Gastroesophageal sphincter (tissue), 4 donors: ENCODE data around the gene HIVEP3. TPM values are rescaled to one million over a fixed set of nuclear protein-coding genes. Genes with fewer than 3 reads are reported as not detected.

Experiments
- ATAC-seq: fragments of 150-250 bp; one replicate; pipeline ENCODE4 v1.9.1; 2016; ENCODE audit warnings: mild to moderate bottlenecking, moderate library complexity
- H3K27ac ChIP-seq, 4 donors: fragments of 200-600 bp; sonication (generic) in 3 of 4; 1 replicate in 3 of 4; 2 replicates in 1 of 4; pipeline ENCODE4 v1.5.1; 2016 to 2019
- H3K27me3 ChIP-seq: fragments of 200-600 bp; sonication (generic); one replicate; pipeline ENCODE4 v1.5.1; 2019
- H3K36me3 ChIP-seq, 2 donors: fragments of 200-600 bp; sonication (generic); one replicate each; pipeline ENCODE4 v1.5.1; 2019; ENCODE audit warnings: control low read depth in 1 of 2
- H3K4me1 ChIP-seq, 3 donors: fragments of 200-600 bp; sonication (generic); 1 replicate in 2 of 3; 2 replicates in 1 of 3; pipeline ENCODE4 v1.5.1; 2016 to 2019; ENCODE audit warnings: control low read depth in 2 of 3
- H3K4me3 ChIP-seq, 2 donors: fragments of 200-600 bp; sonication (generic); one replicate each; pipeline ENCODE4 v1.5.1; 2019; ENCODE audit warnings: mild to moderate bottlenecking in 1 of 2, moderate library complexity in 1 of 2
- H3K9me3 ChIP-seq, 3 donors: fragments of 200-600 bp; sonication (generic); one replicate each; pipeline ENCODE4 v1.5.1; 2017 to 2019; ENCODE audit warnings: control low read depth in 2 of 3
- CTCF ChIP-seq, 4 experiments: fragments of 200-600 bp in 2 of 4; fragments of 450-650 bp in 2 of 4; sonication (generic) in 1 of 4; IDR thresholded peaks; one replicate each; pipeline ENCODE4 v1.5.1; 2017 to 2019; ENCODE audit warnings: antibody characterized with exemption in 4 of 4, mild to moderate bottlenecking in 2 of 4, moderate library complexity in 2 of 4
- EP300 ChIP-seq: sonication (generic); formaldehyde crosslinking; IDR thresholded peaks from one replicate; pipeline ENCODE4 v1.6.1; 2017; ENCODE audit warnings: antibody characterized with exemption, mild to moderate bottlenecking
- POLR2A ChIP-seq, 2 donors: fragments of 450-650 bp; IDR thresholded peaks; one replicate each; pipeline ENCODE4 v1.6.1; 2017; ENCODE audit warnings: antibody characterized with exemption in 2 of 2, mild to moderate bottlenecking in 2 of 2, moderate library complexity in 1 of 2
- POLR2AphosphoS5 ChIP-seq: sonication (generic); formaldehyde crosslinking; IDR thresholded peaks from one replicate; pipeline ENCODE4 v1.6.1; 2017; ENCODE audit warnings: antibody characterized with exemption
- WGBS, 2 donors: methylation state at CpG; one replicate each; pipeline ENCODE4 v1.1.5; 2018; ENCODE audit warnings: low coverage in 1 of 2; 5-methylcytosine and 5-hydroxymethylcytosine counted together
- total RNA-seq, 4 donors: library from RNA; depleted of rRNA; stranded (reverse); fragments of >200 nt; gene quantifications; one replicate each; pipeline ENCODE4 v1.1.0, GENCODE V29; 2016

HIVEP3 gene
- total RNA-seq, 4 donors from 2014 or later, result 1.9 to 3.8 (median 2.8) TPM

GRCh38 chr1:41689558-41689981 is 229.2 kb downstream of the HIVEP3 start:
- Histone ChIP-seq H3K4me3 (no peak overlapping the region), H3K27me3 (no peaks in the 10 kb centered on the region), H3K27ac (no peak overlapping the region), H3K36me3 (no peaks in the 10 kb centered on the region), H3K9me3 (no peaks in the 10 kb centered on the region), H3K4me1 (no peaks in the 10 kb centered on the region)
- no peak for ATAC-seq
- TF ChIP-seq CTCF (IDR thresholded peaks at IDR 0.05) (no peak), POLR2A (IDR thresholded peaks at IDR 0.05) (no peak), EP300 (no peak), POLR2AphosphoS5 (no peak)
- WGBS, 2 donors, result 52 to 84% methylated on average over 4 to 7 of the region's 7 CpGs

- ATAC-seq, result no peak
- Histone ChIP-seq H3K27me3 (no peaks in the 10 kb centered on the region), H3K36me3 (no peaks in the 10 kb centered on the region), H3K4me3 (no peak overlapping the region), H3K9me3 (no peaks in the 10 kb centered on the region), H3K27ac (no peak overlapping the region), H3K4me1 (peaks cover 0 to 1% (median 0%) of the 10 kb centered on the region in 3 donors)
- 82 to 100% methylated on average over 2 to 3 of the region's 10 CpGs for WGBS, 2 donors
- TF ChIP-seq POLR2A (IDR thresholded peaks at IDR 0.05), result no peak
- TF ChIP-seq POLR2AphosphoS5, result no peak
- no peak for TF ChIP-seq CTCF (IDR thresholded peaks at IDR 0.05)
- no peak for TF ChIP-seq EP300
Observed at GRCh38 chr1:41689139-41689538, 229.6 kb downstream of the HIVEP3 start.

DNA sequence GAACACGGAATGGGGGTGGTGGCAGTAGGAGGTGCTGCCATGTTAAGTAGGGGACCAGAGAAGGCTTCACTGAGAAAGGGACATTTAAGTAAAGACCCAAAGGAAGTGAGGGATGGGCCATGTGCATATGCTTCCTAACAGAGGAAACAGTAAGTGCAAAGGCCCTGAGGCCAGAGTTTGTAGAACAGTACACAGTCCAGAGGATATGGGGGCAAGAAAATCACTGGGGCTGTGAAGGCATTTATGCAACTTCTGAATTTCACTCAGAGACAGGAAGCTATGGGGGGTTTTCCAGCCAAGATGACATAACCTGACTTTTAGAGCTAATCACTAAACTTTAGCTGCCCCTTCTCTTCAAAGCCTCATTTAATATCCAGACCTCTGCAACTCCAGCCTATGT is 231.7 kb downstream of the HIVEP3 start:
- no peaks in the 10 kb centered on the region for H3K27me3 ChIP-seq
- WGBS, 2 donors, result 100% methylated on average over 1 of the region's 1 CpG
- no peak overlapping the region for H3K4me3 ChIP-seq
- H3K4me1 ChIP-seq, result peaks cover 0 to 9% (median 0%) of the 10 kb centered on the region in 3 donors
- H3K36me3 ChIP-seq, result no peaks in the 10 kb centered on the region
- no peak for ATAC-seq
- H3K9me3 ChIP-seq, result no peaks in the 10 kb centered on the region
- H3K27ac ChIP-seq, result no peak overlapping the region
- TF ChIP-seq POLR2AphosphoS5 (no peak), EP300 (no peak), CTCF (IDR thresholded peaks at IDR 0.05) (no peak), POLR2A (IDR thresholded peaks at IDR 0.05) (no peak)

GRCh38 chr1:41683681-41684500 is 234.8 kb downstream of the HIVEP3 start:
- Histone ChIP-seq H3K27me3 (no peaks in the 10 kb centered on the region), H3K9me3 (no peaks in the 10 kb centered on the region), H3K36me3 (no peaks in the 10 kb centered on the region), H3K4me3 (no peak overlapping the region), H3K4me1 (peaks cover 0 to 9% (median 0%) of the 10 kb centered on the region in 3 donors), H3K27ac (no peak overlapping the region)
- TF ChIP-seq POLR2A (IDR thresholded peaks at IDR 0.05), result no peak
- no peak for TF ChIP-seq CTCF (IDR thresholded peaks at IDR 0.05)
- no peak for TF ChIP-seq EP300
- no peak for TF ChIP-seq POLR2AphosphoS5
- peak; percentile 37 for ATAC-seq
- 58% methylated on average over 2 of the region's 4 CpGs; no CpG with 5 or more reads in 1 of the 2 donors for WGBS, 2 donors
